KOPT-K1 (cell line): ENCODE results near the gene LPIN2.

Experiments used
- H3K27ac ChIP-seq: fragments of 200-600 bp; sonication (generic); 2 replicates; pipeline ENCODE4 v1.5.1; 2016; ENCODE audit warnings: antibody characterized with exemption, mild to moderate bottlenecking, low read depth, low read length; ENCODE audit not compliant: poor library complexity, severe bottlenecking
- H3K36me3 ChIP-seq: fragments of 200-600 bp; sonication (generic); 2 replicates; pipeline ENCODE4 v1.5.1; 2017; ENCODE audit warnings: antibody characterized with exemption, mild to moderate bottlenecking, low read length, moderate library complexity; ENCODE audit not compliant: insufficient read depth
- H3K9me3 ChIP-seq: fragments of 200-600 bp; sonication (generic); 2 replicates; pipeline ENCODE4 v1.5.1; 2017; ENCODE audit warnings: antibody characterized with exemption, low read length, mild to moderate bottlenecking; ENCODE audit not compliant: insufficient read depth, poor library complexity, severe bottlenecking

Gene LPIN2

GRCh38 chr18:2998644-2999043 lies 14.3 kb downstream of the LPIN2 start:
- Histone ChIP-seq H3K36me3 (0 out of 2 replicates have a peak, but pooled peaks cover 4% of the 10 kb centered on the region), H3K27ac (no peak overlapping the region), H3K9me3 (no peaks in the 10 kb centered on the region)

GRCh38 chr18:2997846-2998564 lies 14.9 kb downstream of the LPIN2 start:
- Histone ChIP-seq H3K36me3 (0 out of 2 replicates have a peak, but pooled peaks cover under 1% of the 10 kb centered on the region), H3K27ac (no peak overlapping the region), H3K9me3 (no peaks in the 10 kb centered on the region)

GRCh38 chr18:2997429-2997828 lies 15.5 kb downstream of the LPIN2 start:
- Histone ChIP-seq H3K9me3 (no peaks in the 10 kb centered on the region), H3K27ac (no peak overlapping the region), H3K36me3 (no peaks in the 10 kb centered on the region)

- Histone ChIP-seq H3K27ac (no peak overlapping the region), H3K9me3 (no peaks in the 10 kb centered on the region), H3K36me3 (no peaks in the 10 kb centered on the region)
These were observed 18.1 kb downstream of the LPIN2 start for GRCh38 chr18:2994603-2995432.

GRCh38 chr18:2994020-2994589 lies 18.8 kb downstream of the LPIN2 start:
- H3K27ac ChIP-seq = no peak overlapping the region
- no peaks in the 10 kb centered on the region for H3K9me3 ChIP-seq

GRCh38 chr18:2992995-2993877 lies 19.7 kb downstream of the LPIN2 start:
- Histone ChIP-seq H3K27ac (no peak overlapping the region), H3K9me3 (no peaks in the 10 kb centered on the region), H3K36me3 (no peaks in the 10 kb centered on the region)

More at GRCh38 chr18:2994020-2994589, 18.8 kb downstream of the LPIN2 start:
- no peaks in the 10 kb centered on the region for H3K36me3 ChIP-seq

GRCh38 chr18:2990956-2991640 lies 21.8 kb downstream of the LPIN2 start:
- Histone ChIP-seq H3K27ac (no peak overlapping the region), H3K36me3 (no peaks in the 10 kb centered on the region), H3K9me3 (no peaks in the 10 kb centered on the region)

GRCh38 chr18:2987876-2988790 lies 24.8 kb downstream of the LPIN2 start:
- Histone ChIP-seq H3K9me3 (no peaks in the 10 kb centered on the region), H3K36me3 (no peaks in the 10 kb centered on the region), H3K27ac (no peak overlapping the region)

GRCh38 chr18:2986150-2986865 lies 26.6 kb downstream of the LPIN2 start:
- no peak overlapping the region for H3K27ac ChIP-seq
- H3K36me3 ChIP-seq = no peaks in the 10 kb centered on the region
- no peaks in the 10 kb centered on the region for H3K9me3 ChIP-seq

GRCh38 chr18:2985628-2986027 lies 27.3 kb downstream of the LPIN2 start:
- Histone ChIP-seq H3K36me3 (no peaks in the 10 kb centered on the region), H3K9me3 (no peaks in the 10 kb centered on the region), H3K27ac (no peak overlapping the region)

- H3K9me3 ChIP-seq = no peaks in the 10 kb centered on the region
- no peak overlapping the region for H3K27ac ChIP-seq
- no peaks in the 10 kb centered on the region for H3K36me3 ChIP-seq
These were observed 28.2 kb downstream of the LPIN2 start for GRCh38 chr18:2984703-2985261.

- Histone ChIP-seq H3K9me3 (no peaks in the 10 kb centered on the region), H3K36me3 (no peaks in the 10 kb centered on the region), H3K27ac (no peak overlapping the region)
These were observed 28.9 kb downstream of the LPIN2 start for GRCh38 chr18:2984091-2984490.

GRCh38 chr18:2983296-2983695 lies 29.6 kb downstream of the LPIN2 start:
- H3K9me3 ChIP-seq = no peaks in the 10 kb centered on the region
- no peaks in the 10 kb centered on the region for H3K36me3 ChIP-seq
- H3K27ac ChIP-seq = peak overlapping the region; percentile 64
